Stomach (tissue), 4 donors: ENCODE measurements around the gene ARL2.

Source experiments
- CTCF ChIP-seq, 7 experiments: fragments of 450-650 bp in 4 of 7; fragments of 200-600 bp in 3 of 7; sonication (generic) in 3 of 7; IDR thresholded peaks; one replicate each; pipeline ENCODE4 v1.5.1; 2016 to 2019; ENCODE audit warnings: antibody characterized with exemption in 7 of 7, control low read depth in 2 of 7, mild to moderate bottlenecking in 1 of 7
- EP300 ChIP-seq: sonication (generic); formaldehyde crosslinking; IDR thresholded peaks from one replicate; pipeline ENCODE4 v1.6.1; 2017; ENCODE audit warnings: antibody characterized with exemption
- POLR2A ChIP-seq, 4 donors: fragments of 450-650 bp; IDR thresholded peaks; one replicate each; pipeline ENCODE4 v1.6.1; 2016; ENCODE audit warnings: antibody characterized with exemption in 4 of 4, control low read depth in 2 of 4, mild to moderate bottlenecking in 1 of 4, moderate library complexity in 1 of 4
- POLR2AphosphoS5 ChIP-seq, 3 donors: sonication (generic); formaldehyde crosslinking; IDR thresholded peaks; one replicate each; pipeline ENCODE4 v1.6.1; 2016; ENCODE audit warnings: antibody characterized with exemption in 3 of 3

DNA sequence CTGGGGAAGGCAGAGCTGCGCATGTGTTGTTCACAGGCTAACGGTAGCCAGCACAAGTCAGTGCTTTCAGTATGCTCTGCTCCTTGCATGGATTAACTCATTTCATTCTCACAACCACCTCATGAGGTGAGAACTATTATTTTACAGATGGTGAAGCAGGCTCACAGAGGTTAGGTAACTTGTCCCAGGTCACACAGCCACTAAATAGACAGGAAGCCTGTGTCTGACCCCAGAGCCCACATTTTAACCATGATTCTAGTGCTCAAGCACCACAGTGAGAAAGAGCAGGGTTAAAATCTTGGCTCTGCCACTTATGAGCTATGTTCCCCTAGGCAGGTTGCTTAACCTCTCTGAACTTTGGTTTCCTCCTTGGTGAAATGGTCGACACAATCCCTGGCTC, 7.0 kb downstream of the ARL2 start:
- TF ChIP-seq CTCF (IDR thresholded peaks at IDR 0.05) (no peak), POLR2AphosphoS5 (IDR thresholded peaks at IDR 0.05) (no peak), EP300 (no peak), POLR2A (IDR thresholded peaks at IDR 0.05) (no peak)
